Prostate gland (tissue), 2 donors: ENCODE results near the gene ABTB2.

Experiments
- POLR2A ChIP-seq: fragments of 450-650 bp; IDR thresholded peaks from one replicate; pipeline ENCODE4 v1.6.1; 2016; ENCODE audit warnings: antibody characterized with exemption, mild to moderate bottlenecking
- TF ChIP-seq, protein P1 (sequence below), 4 experiments: fragments of 200-600 bp in 2 of 4; fragments of 450-650 bp in 2 of 4; sonication (generic) in 2 of 4; IDR thresholded peaks; 1 replicate in 3 of 4; 2 replicates in 1 of 4; pipeline ENCODE4 v1.5.1; 2016 to 2019; ENCODE audit warnings: antibody characterized with exemption in 4 of 4, mild to moderate bottlenecking in 2 of 4, moderate library complexity in 2 of 4

DNA sequence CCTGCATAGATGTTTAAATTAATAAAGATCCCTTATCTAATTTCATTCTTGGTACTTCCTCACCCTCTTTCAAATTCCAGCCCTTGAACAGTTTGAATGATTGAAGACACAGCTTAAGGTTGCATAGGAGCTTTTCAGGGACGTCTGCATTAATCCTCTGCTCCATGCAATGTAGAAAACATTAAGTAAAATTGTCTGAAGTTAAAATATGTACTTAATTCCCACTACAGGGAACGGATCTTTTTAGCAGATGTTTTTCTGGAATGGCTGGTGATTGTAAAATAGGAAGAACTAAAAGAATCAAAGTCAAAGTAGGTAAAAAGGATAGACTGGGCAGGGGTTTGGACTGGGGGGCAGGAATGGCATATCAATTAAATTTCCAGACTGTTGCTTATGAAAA, 58.9 kb downstream of the ABTB2 start:
- no peak for TF ChIP-seq POLR2A
- TF ChIP-seq, protein P1, sequence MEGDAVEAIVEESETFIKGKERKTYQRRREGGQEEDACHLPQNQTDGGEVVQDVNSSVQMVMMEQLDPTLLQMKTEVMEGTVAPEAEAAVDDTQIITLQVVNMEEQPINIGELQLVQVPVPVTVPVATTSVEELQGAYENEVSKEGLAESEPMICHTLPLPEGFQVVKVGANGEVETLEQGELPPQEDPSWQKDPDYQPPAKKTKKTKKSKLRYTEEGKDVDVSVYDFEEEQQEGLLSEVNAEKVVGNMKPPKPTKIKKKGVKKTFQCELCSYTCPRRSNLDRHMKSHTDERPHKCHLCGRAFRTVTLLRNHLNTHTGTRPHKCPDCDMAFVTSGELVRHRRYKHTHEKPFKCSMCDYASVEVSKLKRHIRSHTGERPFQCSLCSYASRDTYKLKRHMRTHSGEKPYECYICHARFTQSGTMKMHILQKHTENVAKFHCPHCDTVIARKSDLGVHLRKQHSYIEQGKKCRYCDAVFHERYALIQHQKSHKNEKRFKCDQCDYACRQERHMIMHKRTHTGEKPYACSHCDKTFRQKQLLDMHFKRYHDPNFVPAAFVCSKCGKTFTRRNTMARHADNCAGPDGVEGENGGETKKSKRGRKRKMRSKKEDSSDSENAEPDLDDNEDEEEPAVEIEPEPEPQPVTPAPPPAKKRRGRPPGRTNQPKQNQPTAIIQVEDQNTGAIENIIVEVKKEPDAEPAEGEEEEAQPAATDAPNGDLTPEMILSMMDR (IDR thresholded peaks at IDR 0.05) = no peak
